CD14-positive monocyte (primary cell): ENCODE results near the gene UBE2I. TPM values are rescaled to one million over a fixed set of nuclear protein-coding genes. Genes with fewer than 3 reads are reported as not detected.
A peak's percentile ranks its signal among the peaks of the same experiment; 100 is the strongest.

Experiments used
- DNase-seq, 3 donors: peaks; one replicate each; pipeline ENCODE4 v3.0.0-alpha.2; 2011 to 2022
- H2AFZ ChIP-seq: 2 replicates; pipeline ENCODE4 v1.6.0; 2012; ENCODE audit warnings: mild to moderate bottlenecking, low read depth, low read length, inconsistent platforms; ENCODE audit not compliant: insufficient read depth, poor library complexity, severe bottlenecking
- H3K27ac ChIP-seq, 2 donors: 1 replicate in 1 of 2; 2 replicates in 1 of 2; pipeline ENCODE4 v1.5.1; 2012 to 2013; ENCODE audit warnings: low read length in 2 of 2, control low read depth in 1 of 2, inconsistent platforms in 1 of 2, low read depth in 1 of 2, mild to moderate bottlenecking in 1 of 2
- H3K27me3 ChIP-seq, 2 donors: one replicate each; pipeline versions ENCODE4 v1.6.0 to v1.6.1; 2011 to 2013; ENCODE audit warnings: low read length in 2 of 2; ENCODE audit not compliant: control insufficient read depth in 2 of 2, insufficient read depth in 2 of 2
- H3K36me3 ChIP-seq, 2 donors: replicated peaks in 1 of 2; 1 replicate in 1 of 2; 2 replicates in 1 of 2; pipeline versions ENCODE4 v1.5.1 to v1.6.1; 2012 to 2013; ENCODE audit warnings: low read length in 2 of 2, control low read depth in 1 of 2, inconsistent platforms in 1 of 2, mild to moderate bottlenecking in 1 of 2; ENCODE audit not compliant: insufficient read depth in 2 of 2, control insufficient read depth in 1 of 2
- H3K4me1 ChIP-seq, 2 donors: 1 replicate in 1 of 2; 2 replicates in 1 of 2; pipeline versions ENCODE4 v1.5.1 to v1.6.1; 2012 to 2013; ENCODE audit warnings: low read length in 2 of 2, control low read depth in 1 of 2, inconsistent platforms in 1 of 2, mild to moderate bottlenecking in 1 of 2, moderate library complexity in 1 of 2; ENCODE audit not compliant: insufficient read depth in 2 of 2, control insufficient read depth in 1 of 2
- H3K4me2 ChIP-seq: replicated peaks from 2 replicates; pipeline ENCODE3; 2012; ENCODE audit warnings: low read length, moderate library complexity, mild to moderate bottlenecking; ENCODE audit not compliant: poor library complexity, severe bottlenecking; ENCODE audit errors: extremely low read depth
- H3K4me3 ChIP-seq, 3 experiments: fragments of 200-600 bp in 1 of 3; sonication (generic) in 1 of 3; replicated peaks in 1 of 3; 1 replicate in 2 of 3; 2 replicates in 1 of 3; pipeline ENCODE4 v1.5.1; 2011 to 2013; ENCODE audit warnings: low read length in 3 of 3, mild to moderate bottlenecking in 3 of 3, control low read depth in 2 of 3, low read depth in 2 of 3, inconsistent platforms in 1 of 3, moderate library complexity in 1 of 3
- H3K79me2 ChIP-seq: 2 replicates; pipeline ENCODE4 v1.6.0; 2012; ENCODE audit warnings: mild to moderate bottlenecking, control low read depth, inconsistent platforms, low read length, moderate library complexity; ENCODE audit not compliant: insufficient read depth
- H3K9ac ChIP-seq: 2 replicates; pipeline ENCODE4 v1.6.0; 2017; ENCODE audit warnings: low read length, mild to moderate bottlenecking; ENCODE audit not compliant: insufficient read depth, poor library complexity, severe bottlenecking
- H3K9me3 ChIP-seq, 2 donors: replicated peaks in 1 of 2; 1 replicate in 1 of 2; 2 replicates in 1 of 2; pipeline versions ENCODE4 v1.5.1 to v1.6.1; 2012 to 2013; ENCODE audit warnings: low read length in 2 of 2, control low read depth in 1 of 2; ENCODE audit not compliant: control insufficient read depth in 1 of 2, insufficient read depth in 1 of 2
- H4K20me1 ChIP-seq: 2 replicates; pipeline ENCODE4 v1.6.0; 2012; ENCODE audit warnings: mild to moderate bottlenecking, low read length, control low read depth, moderate library complexity; ENCODE audit not compliant: insufficient read depth
- H3K27ac Mint-ChIP-seq, 7 donors: one replicate each; pipeline ENCODE4 v1.8.0; 2020; ENCODE audit warnings: mild to moderate bottlenecking in 7 of 7, mixed read lengths in 7 of 7, moderate library complexity in 6 of 7, inconsistent platforms in 2 of 7
- H3K27me3 Mint-ChIP-seq, 3 donors: one replicate each; pipeline ENCODE4 v1.8.0; 2021 to 2022; ENCODE audit warnings: low read depth in 3 of 3, mild to moderate bottlenecking in 3 of 3, mixed read lengths in 3 of 3, moderate library complexity in 3 of 3, inconsistent platforms in 1 of 3
- H3K36me3 Mint-ChIP-seq, 2 donors: one replicate each; pipeline ENCODE4 v1.8.0; 2020; ENCODE audit warnings: mixed read lengths in 2 of 2, inconsistent platforms in 1 of 2, mild to moderate bottlenecking in 1 of 2
- H3K4me1 Mint-ChIP-seq: one replicate; pipeline ENCODE4 v1.8.0; 2020; ENCODE audit warnings: mild to moderate bottlenecking, mixed read lengths
- H3K4me3 Mint-ChIP-seq, 2 donors: one replicate each; pipeline ENCODE4 v1.8.0; 2020; ENCODE audit warnings: mild to moderate bottlenecking in 2 of 2, mixed read lengths in 2 of 2, moderate library complexity in 1 of 2
- H3K9me3 Mint-ChIP-seq, 7 donors: one replicate each; pipeline ENCODE4 v1.8.0; 2020 to 2022; ENCODE audit warnings: mixed read lengths in 7 of 7, mild to moderate bottlenecking in 6 of 7, moderate library complexity in 6 of 7, inconsistent platforms in 2 of 7
- CTCF ChIP-seq: fragments of 200-600 bp; IDR thresholded peaks from one replicate; pipeline ENCODE4 v1.8.0; 2022; ENCODE audit warnings: antibody characterized with exemption, mild to moderate bottlenecking
- WGBS: methylation state at CpG from one replicate; pipeline ENCODE4 v1.1.5; 2013; ENCODE audit warnings: missing lambda C conversion rate; ENCODE audit not compliant: insufficient coverage; 5-methylcytosine and 5-hydroxymethylcytosine counted together
- intact Hi-C, 2 donors: fragments of 100-400 bp; cut with micrococcal nuclease; formaldehyde crosslinking; loops; one replicate each; pipeline versions ENCODE4 v1.15.0 to v1.15.1; 2023
- polyA plus RNA-seq, 3 donors: library from polyadenylated mRNA; depleted of rRNA in 1 of 3; unstranded in 2 of 3; stranded (reverse) in 1 of 3; fragments of 300-500 nt in 2 of 3; fragments of >200 nt in 1 of 3; fragmentation: Illumina TruSeq in 2 of 3; gene quantifications; 1 replicate in 2 of 3; 2 replicates in 1 of 3; pipeline ENCODE4 v1.2.3, GENCODE V29; 2012 to 2021

Gene UBE2I
- polyA plus RNA-seq, 3 donors = 76.8 to 112 (median 88.8) TPM

- Mint-ChIP-seq H3K27ac (peak overlapping the region in 3 of 7 donors; percentile 42 to 75 (median 71)), H3K27me3 (no peaks in the 10 kb centered on the region), H3K4me3 (no peak overlapping the region), H3K9me3 (peaks cover 0 to 3% (median 0%) of the 10 kb centered on the region in 7 donors), H3K36me3 (peaks cover 16 to 32% of the 10 kb centered on the region in 2 donors), H3K4me1 (peaks cover 32% of the 10 kb centered on the region)
- H3K27me3 ChIP-seq = no peaks in the 10 kb centered on the region
- DNase-seq = no peak
- H3K27ac ChIP-seq = no peak overlapping the region
- no peak overlapping the region for H2AFZ ChIP-seq
- no peak overlapping the region for H3K4me3 ChIP-seq
- H3K9ac ChIP-seq = no peak overlapping the region
- H3K4me1 ChIP-seq = peaks cover 21 to 32% of the 10 kb centered on the region in 2 donors
- no peaks in the 10 kb centered on the region for H3K9me3 ChIP-seq
- peaks cover 42% of the 10 kb centered on the region for H4K20me1 ChIP-seq
- 92% methylated on average over 17 of the region's 17 CpGs for WGBS
- TF ChIP-seq CTCF = no peak
- peaks cover 45% of the 10 kb centered on the region for H3K79me2 ChIP-seq
- intact Hi-C loops = loop anchor here (5.0 to 10.0 kb wide), 2 partner anchors 38 to 65 kb away; partner anchors contain the start of gene UNKL (in 1 of the 2)
- H3K4me2 ChIP-seq = no peak overlapping the region
- peaks cover 18% of the 10 kb centered on the region in 2 donors for H3K36me3 ChIP-seq
These were observed 40.5 kb downstream of the UBE2I start for GRCh38 chr16:1349951-1350350.

- peak overlapping the region in 1 of 2 donors; percentile 88 for H3K27ac ChIP-seq
- no peaks in the 10 kb centered on the region for H3K27me3 ChIP-seq
- peak overlapping the region; percentile 91 for H3K9ac ChIP-seq
- Mint-ChIP-seq H3K36me3 (peaks cover 16 to 35% of the 10 kb centered on the region in 2 donors), H3K9me3 (peaks cover 0 to 4% (median 0%) of the 10 kb centered on the region in 7 donors), H3K4me3 (peak overlapping the region; percentile 85 to 92), H3K27ac (peak overlapping the region in 5 of 7 donors; percentile 16 to 82 (median 56)), H3K27me3 (no peaks in the 10 kb centered on the region), H3K4me1 (peaks cover 36% of the 10 kb centered on the region)
- no peak for DNase-seq
- peaks cover 52% of the 10 kb centered on the region for H3K79me2 ChIP-seq
- H3K36me3 ChIP-seq = peaks cover 18% of the 10 kb centered on the region in 2 donors
- H3K4me3 ChIP-seq = peak overlapping the region; percentile 53 to 97 (median 91)
- H3K4me2 ChIP-seq = peak overlapping the region; percentile 96
- H2AFZ ChIP-seq = no peak overlapping the region
- intact Hi-C loops = loop anchor here in 1 of 2 donors (10.0 kb wide), 1 partner anchor 64 kb away; the partner anchor contains the start of gene UNKL
- peaks cover 21 to 32% of the 10 kb centered on the region in 2 donors for H3K4me1 ChIP-seq
- H3K9me3 ChIP-seq = no peaks in the 10 kb centered on the region
- H4K20me1 ChIP-seq = peaks cover 49% of the 10 kb centered on the region
- no peak for TF ChIP-seq CTCF
- WGBS = 94% methylated on average over 16 of the region's 19 CpGs
These were observed 41.3 kb downstream of the UBE2I start for GRCh38 chr16:1350691-1351090.
